Measurements from ENCODE around the gene PSMD8. TPM values are rescaled to one million over a fixed set of nuclear protein-coding genes. Genes with fewer than 3 reads are reported as not detected.
"Not testable (repeated sequence)": the region's sequence is repeated elsewhere in the genome, so short reads cannot be mapped to it uniquely, and the experiment has no call there.

PSMD8 gene
- total RNA-seq, 1 donor = 88.1 TPM

DNA sequence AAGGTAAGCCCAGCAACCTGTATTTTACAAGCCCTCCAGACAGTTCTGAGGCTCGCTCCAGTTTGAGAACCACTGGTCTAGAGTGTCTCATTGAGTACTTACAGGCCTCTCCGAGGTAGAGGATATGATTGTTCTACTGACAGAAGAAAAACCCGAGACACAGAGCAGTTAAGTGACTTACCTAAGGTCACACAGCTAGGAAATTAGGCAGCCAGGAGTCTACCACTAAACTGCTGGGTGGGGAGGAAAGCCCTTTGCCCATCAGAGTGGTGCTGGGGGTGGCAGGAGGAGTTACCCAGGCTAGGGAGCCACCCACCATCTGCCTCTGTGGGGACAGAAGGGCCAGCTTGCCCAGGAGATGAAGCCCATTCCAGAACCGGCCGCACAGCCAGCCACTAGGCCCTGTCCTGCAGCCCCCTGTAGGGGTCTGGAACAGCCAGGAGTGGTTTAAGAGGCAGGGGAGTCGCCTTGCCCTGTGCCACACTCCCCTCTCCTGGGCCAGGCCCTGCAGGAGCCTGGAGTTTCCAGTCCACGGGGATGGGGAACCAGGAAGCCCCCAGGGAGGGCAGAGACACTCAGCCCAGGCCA, 50.9 kb downstream of the PSMD8 start:
- H3K9me3 ChIP-seq (ENCODE audit: low read depth, low read length) = no peaks in the 10 kb centered on the region
- H3K4me1 ChIP-seq (ENCODE audit: insufficient read depth, low read length) = peaks cover 26% of the 10 kb centered on the region
- peak overlapping the region; percentile 67 for H3K4me3 ChIP-seq (ENCODE audit: low read length)
- no peaks in the 10 kb centered on the region for H3K27me3 ChIP-seq (ENCODE audit: insufficient read depth, low read length)

DNA sequence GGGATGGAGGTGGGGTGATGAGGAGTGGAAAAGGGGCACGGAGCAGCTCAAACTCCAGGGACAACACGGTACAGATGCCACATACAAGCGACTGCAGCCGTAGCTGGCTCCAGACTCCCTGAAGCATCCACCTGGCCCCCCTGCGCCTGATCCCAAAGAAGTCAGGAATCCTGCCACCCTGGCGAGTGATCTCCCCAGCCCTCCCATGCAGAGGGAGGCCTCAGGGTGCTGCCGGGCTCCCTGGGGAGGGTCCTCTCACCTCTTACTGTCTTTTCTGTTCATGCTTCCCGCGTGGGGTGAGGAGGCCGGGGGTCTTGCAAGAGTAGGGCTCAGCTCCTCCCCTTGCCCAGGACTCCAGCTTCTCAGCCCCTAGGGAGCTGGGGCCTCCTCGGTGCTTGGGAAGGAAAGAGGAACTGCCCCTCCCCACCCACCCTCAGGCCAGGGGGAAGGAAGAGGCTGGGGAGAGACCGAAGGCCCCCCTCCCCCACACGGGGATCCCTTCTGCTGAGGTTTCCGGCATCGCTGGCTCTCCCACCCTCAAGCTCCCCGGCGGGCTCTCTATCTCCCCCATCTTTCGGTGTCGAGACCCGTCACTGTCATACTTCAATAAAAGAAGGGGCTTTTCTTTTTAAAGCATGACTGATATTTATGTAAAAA, 51.6 kb downstream of the PSMD8 start, which contains the start of gene RASGRP4:
RASGRP4 (minus strand) TSS at position 410 of the 657 bp plus-strand sequence; CDS start at position 282, 128 bp downstream.
- Histone ChIP-seq H3K9me3 (ENCODE audit: low read depth, low read length) (no peaks in the 10 kb centered on the region), H3K4me3 (ENCODE audit: low read length) (peak within 1 kb of the TSS; percentile 67), H3K27me3 (ENCODE audit: insufficient read depth, low read length) (no peaks in the 10 kb centered on the region), H3K4me1 (ENCODE audit: insufficient read depth, low read length) (peaks cover 26% of the 10 kb centered on the region)

GRCh38 chr19:38427035-38427677, 52.8 kb downstream of the PSMD8 start:
- H3K4me1 ChIP-seq (ENCODE audit: insufficient read depth, low read length) = peaks cover 26% of the 10 kb centered on the region
- not testable (repeated sequence) for H3K4me3 ChIP-seq (ENCODE audit: low read length); H3K27me3 ChIP-seq (ENCODE audit: insufficient read depth, low read length); H3K9me3 ChIP-seq (ENCODE audit: low read depth, low read length)

- Histone ChIP-seq H3K9me3 (ENCODE audit: low read depth, low read length) (no peaks in the 10 kb centered on the region), H3K27me3 (ENCODE audit: insufficient read depth, low read length) (peaks cover 6% of the 10 kb centered on the region), H3K4me3 (ENCODE audit: low read length) (no peak overlapping the region)
Observed at GRCh38 chr19:38429055-38429810, 54.9 kb downstream of the PSMD8 start.

DNA sequence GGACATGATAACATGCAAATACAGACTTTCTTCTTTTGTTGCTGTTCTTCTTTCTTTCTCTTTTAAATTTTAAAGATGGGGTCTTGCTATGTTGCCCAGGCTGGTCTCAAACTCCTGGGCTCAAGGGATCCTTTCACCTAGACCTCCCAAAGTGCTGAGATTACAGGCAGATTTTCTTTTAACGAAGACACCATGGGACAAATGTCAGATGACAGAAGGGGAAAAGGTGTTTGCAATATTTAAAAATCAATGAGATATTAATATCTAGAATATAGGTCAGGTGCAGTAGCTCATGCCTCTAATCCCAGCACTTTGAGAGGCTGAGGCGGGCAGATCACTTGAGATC, 55.4 kb downstream of the PSMD8 start:
- H3K27me3 ChIP-seq (ENCODE audit: insufficient read depth, low read length) = peaks cover 10% of the 10 kb centered on the region
- H3K4me1 ChIP-seq (ENCODE audit: insufficient read depth, low read length) = peaks cover 24% of the 10 kb centered on the region
- no peaks in the 10 kb centered on the region for H3K9me3 ChIP-seq (ENCODE audit: low read depth, low read length)
- H3K4me3 ChIP-seq (ENCODE audit: low read length) = no peak overlapping the region

More at GRCh38 chr19:38429055-38429810, 54.9 kb downstream of the PSMD8 start:
- H3K4me1 ChIP-seq (ENCODE audit: insufficient read depth, low read length) = peaks cover 24% of the 10 kb centered on the region

DNA sequence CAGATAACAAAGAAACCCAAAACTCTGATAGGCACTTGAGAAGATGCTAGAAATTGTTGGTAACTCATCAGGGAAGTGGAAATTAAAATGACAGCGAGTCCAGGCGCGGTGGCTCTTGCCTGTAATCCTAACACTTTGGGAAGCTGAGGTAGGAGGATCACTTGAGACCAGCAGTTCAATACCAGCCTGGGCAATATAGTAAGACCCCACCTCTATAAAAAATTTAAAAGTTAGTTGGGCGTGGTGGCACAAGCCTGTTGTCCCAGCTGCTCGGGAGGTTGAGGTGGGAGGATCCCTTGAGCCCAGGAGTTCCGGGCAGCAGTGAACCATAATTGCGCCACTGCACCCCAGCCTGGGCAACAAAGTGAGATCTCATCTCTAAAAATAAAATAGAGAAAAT, 56.6 kb downstream of the PSMD8 start:
- peaks cover 17% of the 10 kb centered on the region for H3K4me1 ChIP-seq (ENCODE audit: insufficient read depth, low read length)
- no peaks in the 10 kb centered on the region for H3K9me3 ChIP-seq (ENCODE audit: low read depth, low read length)
- peaks cover 10% of the 10 kb centered on the region for H3K27me3 ChIP-seq (ENCODE audit: insufficient read depth, low read length)
- no peak overlapping the region for H3K4me3 ChIP-seq (ENCODE audit: low read length)

DNA sequence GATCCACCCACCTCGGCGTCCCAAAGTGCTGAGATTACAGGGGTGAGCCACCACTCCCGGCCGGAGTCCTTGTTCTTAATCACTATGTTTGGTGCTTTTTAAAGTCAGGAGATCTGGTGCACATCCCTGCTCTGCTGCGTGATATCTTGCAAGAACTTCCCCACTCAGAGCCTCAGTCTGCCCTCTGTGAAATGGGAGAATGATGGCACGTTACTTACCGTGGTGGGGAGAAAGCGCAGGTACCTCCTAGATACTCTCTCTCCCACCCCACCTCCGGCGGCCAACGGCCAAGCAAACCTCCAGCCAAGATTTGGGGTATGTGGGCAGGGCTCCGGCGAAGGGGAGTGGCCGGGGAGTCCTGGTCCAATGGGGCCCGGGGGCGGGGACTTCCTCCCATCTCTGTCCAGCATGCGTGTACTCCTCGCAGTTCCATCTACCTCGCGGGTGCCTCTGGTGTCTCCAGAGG, 58.9 kb downstream of the PSMD8 start, which contains the start of gene RYR1:
RYR1 (plus strand) TSS at position 424 of the 466 bp plus-strand sequence. CDS start 139 bp downstream, outside the sequence.
- Histone ChIP-seq H3K4me1 (ENCODE audit: insufficient read depth, low read length) (peaks cover 14% of the 10 kb centered on the region), H3K9me3 (ENCODE audit: low read depth, low read length) (no peaks in the 10 kb centered on the region), H3K27me3 (ENCODE audit: insufficient read depth, low read length) (peaks cover 10% of the 10 kb centered on the region), H3K4me3 (ENCODE audit: low read length) (no peak within 1 kb of the TSS)

Other genes with a start within 250 kb of the PSMD8 start
- not detected for gene DPF1, start 150.3 kb upstream of the PSMD8 start, total RNA-seq
- 0.31 TPM for gene PPP1R14A, start 118.2 kb upstream of the PSMD8 start, total RNA-seq
- gene SPINT2, start 110.0 kb upstream of the PSMD8 start, total RNA-seq = 34.5 TPM
- 3.1 TPM for gene C19orf33, start 70.3 kb upstream of the PSMD8 start, total RNA-seq
- gene YIF1B, start 58.6 kb upstream of the PSMD8 start, total RNA-seq = 27.4 TPM
- gene KCNK6, start 54.7 kb upstream of the PSMD8 start, total RNA-seq = 3.8 TPM
- 1.9 TPM for gene CATSPERG, start 38.7 kb upstream of the PSMD8 start, total RNA-seq
- gene GGN, start 13.5 kb downstream of the PSMD8 start, total RNA-seq = not detected
- gene SPRED3, start 14.1 kb downstream of the PSMD8 start, total RNA-seq = 0.10 TPM
- 11.6 TPM for gene FAM98C, start 28.5 kb downstream of the PSMD8 start, total RNA-seq
- 19.3 TPM for gene RASGRP4, start 51.6 kb downstream of the PSMD8 start, total RNA-seq
- gene RYR1, start 59.1 kb downstream of the PSMD8 start, total RNA-seq = 0.10 TPM
- 29.1 TPM for gene MAP4K1, start 243.4 kb downstream of the PSMD8 start, total RNA-seq
- 517 TPM for gene EIF3K, start 244.6 kb downstream of the PSMD8 start, total RNA-seq

All from mononuclear cell (primary cell).